Activated gamma-delta T cell treated with Interleukin-2 at 50 U/mL for 16 hours (primary cell): ENCODE data around the gene SELENOO.

Source experiments
- DNase-seq: peaks from one replicate; pipeline ENCODE4 v3.0.0-alpha.2; 2020

SELENOO gene

DNA sequence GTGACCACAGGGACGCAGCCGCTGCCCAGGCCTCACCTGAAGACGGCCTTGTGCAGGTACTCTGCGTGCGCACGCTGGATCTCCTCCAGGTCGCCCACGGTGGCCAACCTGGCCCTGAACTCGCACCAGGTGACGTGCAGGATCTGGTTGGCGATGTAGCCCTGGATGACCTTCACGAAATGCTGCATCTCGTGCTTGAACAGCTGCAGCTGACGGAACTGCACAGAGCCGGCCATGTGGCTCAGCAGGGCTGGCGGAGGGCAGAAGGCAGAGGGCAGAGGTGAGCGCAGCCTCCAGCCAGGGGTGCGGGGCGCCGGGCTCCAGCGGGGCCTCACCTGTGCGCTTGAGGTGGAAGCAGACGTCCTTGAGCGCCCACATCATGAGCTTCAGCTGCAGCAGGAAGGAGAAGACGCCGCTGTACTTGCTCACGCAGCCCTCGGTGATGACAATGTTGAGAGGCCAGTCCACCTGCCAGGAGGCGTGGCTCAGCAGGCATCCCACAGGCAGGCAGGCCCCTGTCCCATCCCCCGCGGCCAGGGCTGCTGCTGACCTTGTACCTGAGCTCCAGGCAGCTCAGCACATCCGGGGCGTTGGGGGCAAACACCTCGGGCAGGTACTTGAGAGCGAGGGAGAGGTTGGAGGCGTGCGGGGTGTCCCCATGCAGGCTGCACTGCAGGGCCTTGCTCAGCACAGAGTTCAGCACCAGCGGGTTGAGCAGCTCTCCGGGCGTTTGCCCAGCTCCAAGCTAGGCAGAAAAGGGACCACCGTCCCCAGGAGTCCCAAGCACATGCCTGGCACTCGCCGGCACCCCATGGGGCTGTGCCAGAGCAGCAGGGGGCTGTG is 17.6 kb downstream of the SELENOO start:
- DNase-seq, result no peak

DNA sequence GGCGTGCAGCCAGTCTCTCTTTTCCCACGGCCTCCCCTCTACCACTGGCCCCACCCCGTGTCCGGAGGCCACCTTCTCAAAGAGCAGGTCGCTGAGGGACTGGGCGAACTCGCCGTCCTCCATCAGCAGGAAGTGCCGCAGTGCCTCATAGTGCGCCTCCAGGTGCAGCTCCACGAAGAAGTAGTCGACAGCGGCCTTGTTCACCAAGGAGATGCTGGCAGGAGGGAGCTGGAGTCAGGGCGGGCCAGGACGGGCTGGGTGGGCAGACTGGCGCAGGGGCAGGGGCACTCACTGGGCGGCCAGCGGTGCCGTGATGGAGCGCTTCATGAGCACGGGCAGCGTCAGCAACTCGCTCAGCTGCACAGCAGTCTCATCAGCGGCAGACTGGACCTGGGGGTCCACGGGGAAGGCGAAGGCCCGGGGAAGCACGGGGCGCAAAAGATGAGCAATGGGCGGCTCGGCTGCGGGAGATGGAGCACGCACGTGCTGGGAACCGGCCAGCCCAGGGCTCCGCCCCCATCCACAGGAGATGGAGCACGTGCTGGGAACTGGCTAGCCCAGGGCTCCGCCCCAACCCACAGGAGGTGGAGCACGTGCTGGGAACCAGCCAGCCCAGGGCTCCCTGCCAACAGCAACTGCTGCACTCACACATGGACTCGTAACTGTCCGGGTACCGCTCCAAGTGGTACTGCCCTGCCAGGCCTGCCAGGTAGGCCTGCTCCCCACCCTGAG is 18.4 kb downstream of the SELENOO start:
- no peak for DNase-seq

DNA sequence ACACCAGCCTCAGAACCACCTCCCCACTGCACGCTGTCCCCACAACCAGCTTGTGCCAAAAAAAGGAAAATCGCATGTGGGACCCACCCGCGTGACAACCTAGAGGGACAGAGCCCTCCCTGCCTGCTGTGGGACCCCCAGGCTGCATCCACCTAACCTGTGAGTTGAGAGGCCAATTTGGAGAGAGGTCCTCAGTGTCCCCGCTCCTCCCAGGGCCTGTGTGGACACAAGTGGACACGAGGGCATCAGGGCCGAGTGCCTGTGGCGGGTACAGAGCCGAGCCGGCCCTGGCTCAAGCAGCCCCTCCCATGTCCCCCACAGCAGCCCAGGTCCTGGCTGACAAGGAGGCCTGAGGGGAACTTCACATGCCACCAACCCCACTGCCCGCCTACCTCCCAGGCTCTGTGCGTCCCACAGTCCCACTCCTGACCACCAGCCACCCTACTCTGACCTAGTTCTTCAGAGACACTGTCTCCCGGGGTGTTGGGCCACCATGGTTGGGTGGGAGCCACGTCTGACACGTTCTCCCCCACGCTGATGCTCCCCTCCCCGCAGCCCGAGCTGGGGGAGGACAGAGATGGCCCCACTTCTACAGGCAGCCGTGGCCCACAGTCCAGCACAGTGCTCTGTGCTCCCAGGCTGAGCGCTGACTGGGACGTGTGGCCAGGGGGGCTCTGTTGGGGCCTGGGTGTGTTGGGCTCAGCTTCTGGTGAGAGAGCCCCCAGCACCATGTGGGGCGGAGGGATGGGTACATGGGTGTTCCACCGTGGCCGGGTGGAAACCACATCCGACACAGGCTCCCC is 19.2 kb downstream of the SELENOO start:
- DNase-seq, result no peak

DNA sequence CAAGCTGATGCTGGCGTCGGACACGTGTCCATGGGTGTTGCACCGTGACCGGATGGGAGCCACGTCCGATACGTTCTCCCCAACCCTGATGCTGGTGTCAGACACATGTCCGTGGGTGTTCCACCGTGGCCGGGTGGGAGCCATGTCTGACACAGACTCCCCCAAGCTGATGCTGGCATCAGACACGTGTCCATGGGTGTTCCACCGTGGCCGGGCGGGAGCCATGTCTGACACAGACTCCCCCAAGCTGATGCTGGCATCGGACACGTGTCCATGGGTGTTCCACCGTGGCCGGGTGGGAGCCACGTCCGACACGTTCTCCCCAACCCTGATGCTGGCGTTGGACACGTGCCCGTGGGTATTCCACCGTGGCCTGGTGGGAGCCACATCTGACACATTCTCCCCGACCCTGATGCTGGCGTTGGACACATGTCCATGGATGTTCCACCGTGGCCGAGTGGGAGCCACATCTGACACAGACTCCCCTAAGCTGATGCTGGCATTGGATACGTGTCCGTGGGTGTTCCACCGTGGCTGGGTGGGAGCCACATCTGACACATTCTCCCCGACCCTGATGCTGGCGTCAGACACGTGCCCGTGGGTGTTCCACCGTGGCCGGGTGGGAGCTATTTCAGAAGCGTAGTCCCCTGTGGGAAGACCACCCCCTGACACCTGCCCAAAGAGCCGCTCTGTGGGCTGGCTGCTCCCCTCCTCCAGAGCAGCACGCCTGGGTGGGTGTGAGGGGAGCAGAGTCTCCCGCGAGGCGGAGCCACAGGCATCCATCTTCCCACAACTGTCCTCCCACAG is 20.0 kb downstream of the SELENOO start:
- DNase-seq, result no peak

DNA sequence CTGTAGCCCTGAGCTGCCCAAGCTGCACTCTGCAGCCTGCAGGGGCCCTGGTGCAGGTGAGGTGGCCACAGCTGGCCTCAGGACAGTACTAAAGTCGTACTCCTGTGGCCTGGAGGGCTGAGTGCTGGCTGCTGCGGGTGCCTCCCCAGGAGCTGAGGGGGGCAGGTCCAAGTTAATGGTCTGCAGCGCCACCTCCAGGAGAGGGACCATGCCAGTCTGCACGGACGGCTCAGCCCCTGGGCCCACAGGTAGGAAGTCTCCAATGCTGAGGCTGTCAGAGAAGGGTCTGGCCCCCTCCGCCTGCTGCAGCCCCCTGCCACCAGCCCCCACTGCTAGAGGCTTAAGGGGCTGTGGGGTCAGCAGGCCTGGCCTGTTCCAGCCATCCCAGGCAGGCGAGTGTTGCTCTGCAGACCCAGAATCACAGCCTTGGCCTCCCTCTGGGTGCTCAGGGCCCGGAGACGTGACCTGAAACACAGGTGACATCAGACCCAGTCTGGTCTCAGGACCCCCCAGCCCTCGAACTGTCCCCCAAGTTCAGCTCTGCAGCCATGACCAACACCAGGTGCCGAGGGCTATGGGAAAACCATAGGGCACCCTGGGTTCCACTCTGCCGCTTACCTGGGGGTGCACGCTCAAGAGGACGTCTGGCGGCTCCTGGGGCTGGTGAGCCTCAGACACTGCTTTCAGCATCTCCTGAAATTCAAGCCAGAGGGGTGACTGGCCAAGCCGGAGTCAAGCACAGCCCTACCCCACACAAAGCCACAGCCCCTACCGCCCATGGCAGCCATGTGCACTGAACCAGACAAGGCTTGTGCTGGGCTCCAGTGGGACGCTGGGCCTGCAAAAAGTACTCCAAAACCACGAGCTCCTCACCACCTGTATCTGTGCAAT is 20.8 kb downstream of the SELENOO start:
- DNase-seq, result no peak

DNA sequence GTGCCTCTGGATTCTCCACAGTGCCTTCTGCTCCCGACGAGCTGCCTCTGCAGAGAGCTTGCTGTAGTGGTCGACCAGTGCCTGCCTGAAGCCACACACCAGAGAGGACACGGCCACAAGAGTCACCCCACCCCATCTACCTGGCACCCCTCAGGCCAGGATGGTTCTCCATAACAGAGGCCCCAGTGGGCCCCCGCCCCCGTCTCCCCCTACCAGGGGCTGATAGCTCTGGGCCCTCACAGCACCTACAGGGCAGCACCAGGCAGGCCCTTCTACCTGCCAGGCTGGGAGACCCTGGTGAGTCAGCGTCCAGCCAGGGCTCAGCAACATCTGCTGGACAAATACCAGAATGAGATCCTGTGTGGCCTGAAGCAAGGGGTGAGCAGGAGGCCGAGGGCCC is 21.7 kb downstream of the SELENOO start:
- DNase-seq, result no peak

DNA sequence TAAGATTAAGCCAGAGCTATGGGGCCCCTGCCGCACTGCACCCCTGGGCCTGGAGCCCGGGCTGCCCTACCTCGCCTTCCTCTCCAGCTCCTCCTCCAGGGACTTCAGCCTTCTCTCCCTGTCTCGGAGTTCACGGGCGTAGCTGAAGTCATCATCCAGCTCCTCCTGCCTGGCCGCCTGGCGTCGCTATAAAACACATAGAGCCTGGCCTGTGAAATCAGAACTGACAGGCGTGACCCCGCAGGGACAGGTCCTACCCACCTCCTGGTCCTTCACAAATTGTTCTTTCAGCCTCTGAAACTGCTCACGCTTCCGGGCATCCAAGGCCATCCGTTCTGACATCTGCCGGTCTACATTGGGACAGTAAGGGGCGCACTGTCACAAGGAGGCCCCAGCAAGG is 23.3 kb downstream of the SELENOO start:
- DNase-seq, result no peak

DNA sequence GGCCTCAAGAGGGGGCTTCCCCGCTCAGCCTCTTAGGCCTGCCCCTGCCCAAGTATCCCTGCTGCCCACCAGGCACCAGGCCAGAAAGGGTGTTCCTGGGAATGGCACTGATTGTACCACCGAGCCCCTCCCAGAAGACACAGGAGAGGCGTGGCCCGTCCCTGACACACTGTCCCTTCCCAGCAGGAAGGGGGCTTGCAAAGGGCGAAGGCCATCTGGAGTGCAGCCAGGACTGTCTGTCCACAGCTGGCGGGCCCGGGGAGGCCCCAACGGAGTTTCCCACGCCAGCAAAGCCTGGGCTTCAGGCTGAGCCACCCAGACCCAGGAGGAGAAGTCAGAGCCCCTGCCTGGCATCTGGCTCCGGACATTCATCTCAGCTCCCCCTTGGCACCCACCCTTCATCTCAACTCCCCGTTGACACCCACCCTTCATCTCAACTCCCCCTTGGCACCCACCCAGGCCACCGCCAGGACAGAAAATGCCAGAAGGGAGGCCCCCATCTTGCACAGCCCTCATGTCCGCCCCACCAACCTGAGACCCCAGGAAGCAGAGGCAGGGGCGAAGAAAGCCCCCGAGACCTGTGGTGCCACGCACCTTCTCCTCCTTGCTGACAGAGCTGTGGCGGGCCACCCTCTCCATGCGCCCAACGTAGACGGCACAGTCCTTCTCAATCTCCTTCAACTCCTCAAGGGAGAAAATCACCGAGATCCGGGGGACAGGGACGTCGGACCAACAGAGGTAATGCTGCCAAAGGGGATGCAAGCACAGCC is 24.6 kb downstream of the SELENOO start:
- no peak for DNase-seq

DNA sequence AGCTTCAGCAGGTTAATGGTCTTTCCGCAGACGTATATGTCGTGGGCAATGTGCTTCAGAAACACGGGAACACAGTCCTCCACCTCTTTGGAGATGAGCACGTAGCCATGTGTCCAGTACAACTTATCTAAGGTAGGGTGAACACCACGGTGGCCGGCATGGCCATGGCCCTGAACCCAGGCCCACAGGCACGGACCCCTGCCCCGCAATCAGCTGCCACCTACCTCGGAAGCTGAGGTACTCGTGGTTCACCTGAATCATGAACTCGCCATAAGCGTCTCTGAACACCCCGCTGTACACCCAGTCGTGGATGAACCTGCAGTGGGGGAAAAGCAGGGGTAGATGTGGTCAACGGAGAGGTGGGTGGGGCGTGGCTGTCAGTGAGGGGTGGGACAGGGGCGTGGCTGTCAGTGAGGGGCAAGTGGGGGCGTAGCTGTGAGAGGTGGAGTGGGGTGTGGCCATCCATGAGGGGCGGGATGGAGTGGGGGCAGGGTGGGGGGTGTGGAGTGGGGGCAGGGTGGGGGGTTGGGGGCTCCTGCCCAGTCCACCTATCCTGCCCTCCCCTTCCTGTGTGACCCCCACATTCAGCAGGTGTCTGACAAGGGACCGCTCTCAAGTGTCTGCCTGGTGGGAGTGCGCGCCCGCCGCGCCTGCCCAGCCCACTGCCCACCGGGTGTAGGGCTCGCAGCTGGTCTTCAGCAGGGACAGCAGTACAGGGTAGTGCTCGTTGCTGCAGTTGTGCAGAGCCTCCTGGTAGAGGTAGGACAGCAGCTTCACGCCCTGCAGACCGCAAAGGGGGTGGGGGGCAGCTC is 25.5 kb downstream of the SELENOO start:
- DNase-seq, result no peak

DNA sequence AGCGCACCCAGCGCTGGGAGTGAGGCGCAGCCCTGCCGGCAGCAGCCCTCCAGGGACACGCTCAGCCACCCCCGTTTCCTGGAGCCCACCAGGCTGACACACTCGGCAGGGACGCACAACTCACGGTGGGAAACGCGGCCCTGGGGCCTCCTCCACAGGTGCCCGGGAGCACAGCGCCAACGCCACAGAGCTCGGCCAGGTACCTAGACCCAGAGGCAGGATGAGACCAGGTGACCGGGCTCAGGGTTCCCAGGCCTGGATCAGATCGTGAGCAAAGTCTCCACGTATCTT is 26.0 kb downstream of the SELENOO start:
- no peak for DNase-seq

DNA sequence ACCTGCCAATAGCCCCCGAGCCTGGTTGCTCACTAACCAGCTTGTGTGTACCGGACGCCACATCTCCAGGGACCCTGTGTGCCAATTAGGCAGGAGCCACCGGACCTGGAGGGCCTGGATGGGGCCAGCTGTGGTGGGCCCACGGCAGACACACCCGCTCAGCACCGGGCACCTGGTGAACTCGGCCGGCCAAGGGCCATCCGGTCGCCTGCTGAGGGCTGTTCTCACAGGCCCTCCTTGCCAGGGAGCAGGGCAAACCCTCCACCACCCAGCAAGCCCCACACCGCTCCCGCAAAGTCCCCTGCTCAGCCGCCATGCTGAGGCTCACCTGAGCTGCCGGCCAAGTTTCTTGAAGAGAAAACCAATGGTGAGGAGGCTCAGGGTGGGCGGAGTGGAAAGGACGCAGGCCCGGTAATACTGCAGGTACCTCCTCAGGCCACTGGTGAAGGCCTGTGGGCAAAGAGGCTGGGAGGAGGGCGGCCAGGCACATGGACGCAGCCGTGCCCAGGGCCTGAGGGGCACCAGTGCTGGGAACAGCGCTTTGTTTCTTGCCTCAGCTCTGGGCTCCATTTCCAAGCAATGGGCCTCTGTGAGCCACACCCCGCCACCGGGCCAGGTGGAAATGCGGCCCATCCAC is 26.9 kb downstream of the SELENOO start:
- DNase-seq, result no peak

DNA sequence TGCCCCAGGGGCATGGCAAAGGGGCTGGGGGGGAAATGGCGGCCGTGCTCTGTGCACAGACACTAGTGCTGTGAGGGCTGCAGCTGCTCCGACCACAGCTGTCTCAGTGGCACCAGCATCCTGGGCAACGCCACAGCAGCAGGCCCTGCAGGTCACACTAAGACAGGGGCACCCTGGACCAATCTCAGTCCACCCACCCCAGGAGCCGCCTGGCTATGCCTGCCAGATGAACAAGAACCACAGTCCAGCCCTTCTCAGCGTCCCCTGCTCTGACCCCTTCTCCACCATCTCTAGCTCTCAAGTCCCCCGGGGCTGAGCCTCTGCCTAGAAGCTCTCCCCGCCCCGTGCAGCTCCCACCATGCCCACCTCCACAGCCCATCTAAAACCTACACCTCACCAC is 27.6 kb downstream of the SELENOO start:
- DNase-seq, result no peak

DNA sequence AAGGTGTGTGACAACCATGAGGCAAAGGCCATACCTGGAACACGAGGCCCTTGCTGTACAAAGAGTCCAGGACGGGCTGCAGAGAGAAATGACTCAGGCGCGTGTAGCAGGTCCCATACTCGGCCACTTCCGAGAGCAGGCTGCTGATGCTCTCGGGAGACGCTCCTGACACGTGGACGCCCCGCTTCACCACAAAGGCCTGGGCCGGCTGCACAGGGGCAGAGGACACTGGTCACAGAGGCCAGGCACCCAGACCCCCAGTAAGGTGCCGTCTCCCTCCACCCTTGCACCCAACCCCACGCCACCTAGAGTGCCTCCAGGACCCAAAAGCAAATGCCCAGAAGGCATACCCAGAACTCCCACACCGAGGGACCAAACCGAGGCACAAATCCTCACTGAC is 28.6 kb downstream of the SELENOO start:
- DNase-seq, result no peak

DNA sequence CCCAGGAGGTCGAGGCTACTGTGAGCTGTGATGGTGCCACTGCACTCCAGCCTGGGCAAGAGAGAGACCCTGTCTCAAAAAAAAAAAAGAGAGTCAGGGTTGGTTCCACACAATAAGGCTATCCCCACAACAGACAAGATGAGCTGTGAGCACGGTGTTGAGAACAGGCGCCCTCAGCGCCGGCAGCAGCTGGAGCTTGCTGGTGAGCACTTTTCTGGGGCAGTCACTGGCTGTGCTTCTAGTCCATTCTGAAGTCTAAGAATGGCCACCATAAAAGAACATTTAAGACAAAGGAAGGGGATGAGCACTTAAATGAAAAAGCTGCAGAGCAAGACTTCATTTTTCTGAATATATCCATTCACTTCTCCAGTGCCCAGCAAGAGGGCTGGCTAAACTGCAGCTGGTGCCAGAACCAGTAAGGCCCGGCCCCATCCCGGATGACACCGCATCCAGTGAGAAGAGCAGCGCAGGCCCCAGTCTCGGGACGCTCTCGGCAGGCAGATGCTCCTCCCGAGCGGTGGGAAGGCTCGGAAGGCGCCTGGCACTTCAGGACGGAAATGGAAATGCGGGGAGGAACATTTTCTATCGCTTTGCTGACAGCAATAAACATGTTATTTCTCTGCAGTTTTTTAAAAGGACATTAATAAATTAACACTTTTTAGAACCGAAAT is 31.8 kb downstream of the SELENOO start:
- no peak for DNase-seq

DNA sequence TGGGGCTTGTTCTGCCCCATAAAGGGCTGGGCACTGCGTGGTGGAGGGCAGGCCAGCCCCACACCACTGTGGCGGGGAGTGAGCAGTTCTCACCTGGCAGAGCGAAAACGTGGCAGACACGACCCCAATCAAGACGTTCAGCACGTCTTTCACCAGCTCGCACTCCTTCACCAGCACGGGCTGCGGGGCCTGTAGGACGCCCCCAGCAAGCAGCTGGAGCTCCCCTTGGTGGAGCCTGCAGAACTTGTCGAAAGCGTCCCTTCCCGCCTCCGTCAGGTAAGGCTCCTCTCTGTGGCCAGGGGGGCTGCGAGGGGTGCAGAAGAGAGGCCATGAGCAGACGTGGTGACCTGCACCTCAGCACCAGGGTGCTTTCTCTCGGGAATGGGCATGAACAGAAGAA is 32.4 kb downstream of the SELENOO start:
- DNase-seq, result no peak

DNA sequence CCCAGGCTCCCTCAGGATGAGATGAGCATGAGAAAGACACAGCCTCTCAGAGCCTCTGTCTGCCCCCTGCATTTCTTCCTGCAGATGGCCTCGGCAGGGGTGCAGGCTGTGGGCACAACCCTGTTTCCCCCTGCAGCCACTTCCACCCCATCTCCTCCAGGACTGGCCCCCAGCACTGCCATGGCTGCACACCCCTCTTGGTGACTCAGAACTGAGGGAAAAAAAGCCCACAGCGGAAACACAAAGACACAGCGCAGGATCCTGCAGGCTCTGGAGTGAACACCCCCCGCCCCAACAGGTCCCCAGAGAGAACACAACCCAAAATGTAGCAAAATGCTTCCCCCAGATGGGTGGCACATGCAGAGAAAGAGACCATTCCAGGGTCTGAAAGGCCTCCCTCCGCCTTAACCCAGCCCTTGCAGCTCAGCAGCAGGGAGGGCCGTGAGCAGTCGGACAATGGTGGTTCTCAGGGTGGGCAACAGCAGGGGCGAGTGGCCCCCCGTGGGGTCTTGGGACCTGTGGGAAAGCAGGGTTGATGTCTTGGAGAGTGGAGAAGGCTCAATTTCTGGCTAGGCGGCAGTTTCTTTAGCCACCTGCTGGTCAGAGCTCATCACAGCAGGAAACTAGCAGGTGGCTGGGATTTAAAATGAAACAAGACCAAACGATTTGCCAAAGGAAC is 36.1 kb downstream of the SELENOO start:
- no peak for DNase-seq

DNA sequence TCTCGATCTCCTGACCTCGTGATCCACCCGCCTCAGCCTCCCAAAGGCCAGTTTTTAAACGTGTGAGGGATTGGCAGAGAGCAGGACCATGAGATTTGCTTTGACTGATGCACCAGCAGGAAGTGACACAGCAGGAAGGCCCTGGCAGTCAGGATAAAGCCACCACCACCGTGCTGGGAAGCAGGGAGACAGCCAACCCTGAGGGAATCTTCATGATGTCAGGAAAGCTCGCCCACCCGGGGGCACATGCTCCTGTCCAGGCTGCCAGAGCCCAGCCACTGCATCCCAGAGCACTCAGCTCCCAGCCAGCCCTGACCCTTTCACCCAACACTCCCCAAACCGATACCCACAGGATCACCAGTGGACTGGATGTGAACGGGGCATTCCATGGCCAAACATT is 37.9 kb downstream of the SELENOO start:
- no peak for DNase-seq

DNA sequence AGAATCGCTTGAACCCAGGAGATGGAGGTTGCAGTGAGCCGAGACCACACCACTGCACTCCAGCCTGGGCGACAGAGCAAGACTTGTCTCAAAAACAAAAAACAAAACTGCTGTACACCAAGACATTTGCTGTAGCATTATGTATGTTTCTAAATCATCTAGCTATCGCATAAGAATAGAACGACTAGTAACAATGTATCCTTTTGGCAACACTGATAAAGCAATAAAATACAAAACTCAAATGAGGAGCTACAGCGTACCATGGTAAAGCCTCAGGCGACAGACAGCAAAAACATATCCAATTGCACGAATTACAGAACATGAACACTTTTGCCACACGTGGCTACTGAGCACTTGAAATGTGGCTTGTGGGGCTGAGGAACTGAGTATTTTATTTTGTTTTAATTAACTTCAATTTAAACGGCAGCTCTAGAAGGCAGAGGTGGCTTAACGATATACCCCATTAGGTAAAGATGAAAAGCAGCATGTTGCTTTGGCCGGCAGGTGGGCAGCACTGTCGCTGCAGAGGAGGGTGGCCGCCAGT is 41.7 kb downstream of the SELENOO start:
- no peak for DNase-seq
